K562 (cell line): Measurements from ENCODE around the gene ZNF564. TPM values are rescaled to one million over a fixed set of nuclear protein-coding genes. Genes with fewer than 3 reads are reported as not detected.

Experiments
- GMEB1 ChIP-seq: fragments of 250-450 bp; sonication (Bioruptor Pico); IDR thresholded peaks from 2 replicates; pipeline ENCODE4 v1.4.0; 2020; ENCODE audit warnings: mild to moderate bottlenecking
- JUN ChIP-seq, 2 experiments: sonication (generic) in 1 of 2; formaldehyde crosslinking in 1 of 2; IDR thresholded peaks; 2 replicates each; pipeline versions ENCODE4 v1.6.1 to v1.8.0; 2012 to 2022; ENCODE audit warnings: borderline replicate concordance in 2 of 2, mild to moderate bottlenecking in 2 of 2, improper control_type of control experiment in 1 of 2, low read depth in 1 of 2, low read length in 1 of 2, missing genetic modification reagents in 1 of 2
- NFIX ChIP-seq: fragments of 250-450 bp; sonication (Bioruptor Pico); IDR thresholded peaks from 2 replicates; pipeline ENCODE4 v1.4.0; 2020; ENCODE audit warnings: low read depth, mild to moderate bottlenecking, moderate library complexity
- SUPT5H ChIP-seq: fragments of 450-650 bp; IDR thresholded peaks from 2 replicates; pipeline ENCODE4 v1.6.1; 2016
- TSC22D4 ChIP-seq: fragments of 450-650 bp; IDR thresholded peaks from 2 replicates; pipeline ENCODE4 v1.6.1; 2016; ENCODE audit warnings: missing genetic modification characterization, missing biosample characterization, control low read depth
- XRCC4 ChIP-seq: IDR thresholded peaks from one replicate; pipeline ENCODE4 v1.6.1; 2011; ENCODE audit not compliant: insufficient read depth, insufficient read length; ENCODE audit errors: extremely low read depth
- ZBTB7A ChIP-seq: IDR thresholded peaks from 2 replicates; pipeline ENCODE4 v1.6.1; 2011; ENCODE audit warnings: low read depth, mild to moderate bottlenecking, low read length, moderate library complexity, borderline replicate concordance; ENCODE audit not compliant: control insufficient read depth
- ZNF174 ChIP-seq: fragments of 250-450 bp; sonication (Bioruptor Pico); IDR thresholded peaks from 2 replicates; pipeline ENCODE4 v1.4.0; 2020; ENCODE audit warnings: mild to moderate bottlenecking
- ZNF518B ChIP-seq: fragments of 250-450 bp; sonication (Bioruptor Pico); IDR thresholded peaks from 2 replicates; pipeline ENCODE4 v1.5.0; 2021; ENCODE audit warnings: mild to moderate bottlenecking, moderate library complexity
- polyA plus RNA-seq, 8 experiments: library from polyadenylated mRNA; depleted of rRNA in 4 of 8; stranded (reverse) in 5 of 8; unstranded in 3 of 8; fragments of >200 nt; fragmentation: Nextera tagmentation in 2 of 8; fragmentation: Illumina TruSeq in 1 of 8; extraction: Ambion mirVana in 2 of 8; extraction: Trizol in 1 of 8; gene quantifications; 2 replicates each; pipeline versions ENCODE4 v1.2.1 to v1.2.3, GENCODE V29; 2011 to 2014; ENCODE audit warnings: inconsistent platforms in 1 of 8, missing spikeins in 1 of 8
- total RNA-seq, 7 experiments: library from RNA; depleted of rRNA in 6 of 7; stranded (reverse); fragments of >200 nt in 6 of 7; fragmentation: Illumina TruSeq in 2 of 7; extraction: Trizol in 2 of 7; gene quantifications; 2 replicates each; pipeline versions ENCODE4 v1.2.1 to v1.2.3, GENCODE V29; 2011 to 2021; ENCODE audit warnings: low replicate concordance in 1 of 7

The ZNF564 gene
- total and polyA plus RNA-seq, 9 of the 15 experiments (the other 6 are each of a cell fraction or from before 2014, with no cell fraction given), result 1.4 to 8.1 (median 5.6) TPM

DNA sequence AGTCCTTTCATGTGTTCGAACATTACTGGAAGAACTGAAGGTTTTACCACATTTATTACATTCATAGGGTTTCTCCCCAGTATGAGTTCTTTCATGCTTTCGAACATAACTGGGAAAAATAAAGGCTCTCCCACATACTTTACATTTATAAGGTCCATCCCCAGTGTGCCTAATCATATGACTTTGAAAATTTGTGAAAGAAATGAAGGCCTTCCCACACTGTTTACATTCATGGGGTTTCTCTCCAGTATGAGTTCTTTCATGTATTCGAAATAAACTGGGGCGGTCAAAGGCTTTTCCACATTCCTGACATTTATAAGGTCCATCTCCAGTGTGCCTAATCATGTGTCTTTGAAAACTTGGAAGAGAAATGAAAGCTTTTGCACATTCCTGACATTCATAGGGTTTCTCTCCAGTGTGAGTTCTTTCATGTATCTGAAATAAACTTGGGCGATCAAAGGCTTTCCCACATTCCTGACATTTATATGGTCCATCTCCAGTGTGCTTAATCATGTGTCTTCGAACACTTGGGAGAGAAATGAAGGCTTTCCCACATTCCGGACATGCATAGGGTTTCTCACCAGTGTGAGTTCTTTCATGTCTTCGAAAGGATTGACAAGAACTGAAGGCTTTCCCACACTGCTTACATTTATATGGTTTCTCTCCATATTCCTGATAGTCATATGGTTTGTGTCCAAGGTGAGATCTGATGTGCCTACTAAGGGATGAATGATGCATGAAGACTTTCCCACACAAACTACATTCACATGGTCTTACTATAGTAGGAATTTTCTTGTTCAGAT is 24.0 kb downstream of the ZNF564 start (continued):
- TF ChIP-seq TSC22D4 (no peak), JUN (IDR thresholded peaks at IDR 0.05; ENCODE audit: borderline replicate concordance, low read depth, low read length) (peak; percentile 73), JUN (CRISPR knock-in tag; IDR thresholded peaks at IDR 0.05; ENCODE audit: borderline replicate concordance) (no peak), NFIX (CRISPR knock-in tag) (no peak), ZBTB7A (no peak), GMEB1 (CRISPR knock-in tag) (no peak), XRCC4 (no peak), ZNF174 (CRISPR knock-in tag) (no peak), SUPT5H (no peak), ZNF518B (CRISPR knock-in tag) (no peak)
